KMS-11 (cell line): ENCODE measurements around the gene GSK3B.
"Not testable (repeated sequence)": the region's sequence is repeated elsewhere in the genome, so short reads cannot be mapped to it uniquely, and the experiment has no call there.

Experiments
- H2AFZ ChIP-seq: fragments of 200-600 bp; sonication (generic); 2 replicates; pipeline ENCODE4 v1.6.1; 2016; ENCODE audit warnings: antibody characterized with exemption, mixed run types, low read depth
- H3K27ac ChIP-seq: fragments of 200-600 bp; sonication (generic); 2 replicates; pipeline ENCODE4 v1.6.1; 2016; ENCODE audit warnings: mild to moderate bottlenecking, mixed run types
- H3K27me3 ChIP-seq: fragments of 200-600 bp; sonication (generic); 2 replicates; pipeline ENCODE4 v1.6.1; 2017; ENCODE audit warnings: mild to moderate bottlenecking, low read depth, mixed run types, moderate library complexity; ENCODE audit not compliant: insufficient read depth
- H3K36me3 ChIP-seq: fragments of 200-600 bp; sonication (generic); 2 replicates; pipeline ENCODE4 v1.6.1; 2017; ENCODE audit warnings: mild to moderate bottlenecking, mixed run types; ENCODE audit not compliant: insufficient read depth
- H3K4me1 ChIP-seq: fragments of 200-600 bp; sonication (generic); 2 replicates; pipeline ENCODE4 v1.6.1; 2016; ENCODE audit warnings: mild to moderate bottlenecking, low read depth, mixed run types; ENCODE audit not compliant: poor library complexity, severe bottlenecking
- H3K4me2 ChIP-seq: fragments of 200-600 bp; sonication (generic); 2 replicates; pipeline ENCODE4 v1.7.0; 2016; ENCODE audit warnings: mild to moderate bottlenecking, mixed run types
- H3K4me3 ChIP-seq: fragments of 200-600 bp; sonication (generic); IDR thresholded peaks from 2 replicates; pipeline ENCODE4 v1.6.1; 2017; ENCODE audit warnings: low read depth, low read length, mixed read lengths; ENCODE audit not compliant: insufficient read depth
- H3K79me2 ChIP-seq: fragments of 200-600 bp; sonication (generic); 2 replicates; pipeline ENCODE4 v1.6.1; 2016; ENCODE audit warnings: low read depth, mixed run types; ENCODE audit not compliant: insufficient read depth
- H3K9ac ChIP-seq: fragments of 200-600 bp; sonication (generic); 2 replicates; pipeline ENCODE4 v1.6.1; 2016; ENCODE audit warnings: mild to moderate bottlenecking, mixed run types
- H4K20me1 ChIP-seq: fragments of 200-600 bp; sonication (generic); 2 replicates; pipeline ENCODE4 v1.6.1; 2016; ENCODE audit warnings: mild to moderate bottlenecking, mixed run types; ENCODE audit not compliant: insufficient read depth
- CTCF ChIP-seq: fragments of 200-600 bp; sonication (generic); conservative IDR thresholded peaks from 2 replicates; pipeline ENCODE4 v1.6.1; 2017; ENCODE audit warnings: low read depth, mild to moderate bottlenecking, antibody characterized with exemption, low read length, moderate library complexity, mixed read lengths

Gene GSK3B

GRCh38 chr3:120017692-120018091 is 76.6 kb downstream of the GSK3B start:
- no peak overlapping the region for H3K9ac ChIP-seq
- TF ChIP-seq CTCF = no peak
- no peaks in the 10 kb centered on the region for H3K27me3 ChIP-seq
- H3K4me1 ChIP-seq = no peaks in the 10 kb centered on the region
- peaks cover 13% of the 10 kb centered on the region for H4K20me1 ChIP-seq
- H2AFZ ChIP-seq = no peak overlapping the region
- peaks cover 70% of the 10 kb centered on the region; the same call in 1 of the 2 replicates for H3K79me2 ChIP-seq
- H3K4me2 ChIP-seq = no peak overlapping the region
- H3K27ac ChIP-seq = no peak overlapping the region
- H3K4me3 ChIP-seq = no peak overlapping the region
- H3K36me3 ChIP-seq = no peaks in the 10 kb centered on the region

DNA sequence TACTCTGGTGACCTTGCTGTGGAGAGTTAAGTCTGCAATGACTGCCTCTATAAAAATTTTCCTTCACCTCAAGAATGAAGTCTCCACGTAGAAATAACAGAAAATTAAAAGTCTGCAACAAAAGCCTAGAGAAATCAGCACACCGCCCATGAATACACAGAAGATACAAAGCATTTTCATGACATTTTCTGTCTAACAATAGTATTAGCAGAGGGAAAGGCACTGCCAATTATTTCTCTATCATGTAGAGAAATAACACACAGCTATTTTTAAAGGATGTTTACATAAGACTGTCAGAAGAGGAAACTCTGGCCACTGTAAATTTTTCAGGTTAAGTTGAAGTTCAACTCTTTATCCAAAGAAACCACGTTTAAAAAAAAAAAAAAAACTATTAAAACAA is 80.8 kb downstream of the GSK3B start:
- no peak for TF ChIP-seq CTCF
- Histone ChIP-seq H3K4me3 (no peak overlapping the region), H3K27me3 (no peaks in the 10 kb centered on the region), H2AFZ (no peak overlapping the region), H3K27ac (no peak overlapping the region), H3K36me3 (no peaks in the 10 kb centered on the region; the same call in 1 of the 2 replicates), H3K4me1 (no peaks in the 10 kb centered on the region), H3K79me2 (peaks cover 91% of the 10 kb centered on the region), H3K9ac (no peak overlapping the region), H3K4me2 (no peak overlapping the region), H4K20me1 (peaks cover 9% of the 10 kb centered on the region; the same call in 1 of the 2 replicates)

- not testable (repeated sequence) for H3K4me2 ChIP-seq, H3K4me3 ChIP-seq, H3K27ac ChIP-seq, H3K27me3 ChIP-seq, H4K20me1 ChIP-seq, H3K9ac ChIP-seq, H2AFZ ChIP-seq, H3K4me1 ChIP-seq, H3K36me3 ChIP-seq
- H3K79me2 ChIP-seq = peaks cover 80% of the 10 kb centered on the region
These were observed 88.5 kb downstream of the GSK3B start for GRCh38 chr3:120005741-120006140.

- H3K4me1 ChIP-seq, H3K4me3 ChIP-seq, H4K20me1 ChIP-seq, H3K4me2 ChIP-seq, H3K36me3 ChIP-seq, H3K27me3 ChIP-seq, H3K9ac ChIP-seq, H3K27ac ChIP-seq, H2AFZ ChIP-seq: not testable (repeated sequence)
- peaks cover 66% of the 10 kb centered on the region for H3K79me2 ChIP-seq
These were observed 90.2 kb downstream of the GSK3B start for GRCh38 chr3:120004008-120004498.

GRCh38 chr3:119998166-119998565 is 96.1 kb downstream of the GSK3B start:
- H3K79me2 ChIP-seq = peaks cover 21% of the 10 kb centered on the region; the same call in 1 of the 2 replicates
- H3K4me3 ChIP-seq = no peak overlapping the region
- no peak overlapping the region for H2AFZ ChIP-seq
- H3K36me3 ChIP-seq = no peaks in the 10 kb centered on the region
- no peak for TF ChIP-seq CTCF
- no peak overlapping the region for H3K4me2 ChIP-seq
- H3K9ac ChIP-seq = no peak overlapping the region
- no peaks in the 10 kb centered on the region for H3K27me3 ChIP-seq
- peaks cover 12% of the 10 kb centered on the region for H3K4me1 ChIP-seq
- H4K20me1 ChIP-seq = 0 out of 2 replicates have a peak, but pooled peaks cover 3% of the 10 kb centered on the region
- H3K27ac ChIP-seq = no peak overlapping the region
